ENCODE data around the gene ALOX5.
"Not testable (repeated sequence)": the region's sequence is repeated elsewhere in the genome, so short reads cannot be mapped to it uniquely, and the experiment has no call there.

ALOX5 gene

DNA sequence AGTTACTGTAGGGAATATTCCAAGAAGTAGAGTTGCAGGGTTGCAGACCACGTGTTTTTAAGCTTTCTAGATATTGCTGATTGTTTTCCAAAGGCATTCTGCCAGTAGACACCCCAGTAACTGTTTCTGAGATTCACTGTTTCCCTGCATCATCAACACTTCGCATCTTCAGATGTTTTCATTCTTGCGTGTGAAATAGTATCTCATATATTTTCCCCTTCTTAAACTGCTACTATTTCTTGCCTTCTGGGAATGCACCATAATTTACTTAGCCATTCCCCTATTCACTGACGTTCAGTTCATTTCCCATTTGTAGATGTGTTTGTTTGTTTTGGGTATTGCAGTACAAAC is 30.7 kb downstream of the ALOX5 start:
- DNase-seq (ENCODE audit: low read depth) = no peak

- no peak for DNase-seq (ENCODE audit: low read depth)
Observed at GRCh38 chr10:45407542-45407941, 33.5 kb downstream of the ALOX5 start.

- no peak for DNase-seq (ENCODE audit: low read depth)
Observed at GRCh38 chr10:45408421-45409319, 34.7 kb downstream of the ALOX5 start.

- DNase-seq (ENCODE audit: low read depth) = not testable (repeated sequence)
Observed at GRCh38 chr10:45409347-45409746, 35.3 kb downstream of the ALOX5 start.

DNA sequence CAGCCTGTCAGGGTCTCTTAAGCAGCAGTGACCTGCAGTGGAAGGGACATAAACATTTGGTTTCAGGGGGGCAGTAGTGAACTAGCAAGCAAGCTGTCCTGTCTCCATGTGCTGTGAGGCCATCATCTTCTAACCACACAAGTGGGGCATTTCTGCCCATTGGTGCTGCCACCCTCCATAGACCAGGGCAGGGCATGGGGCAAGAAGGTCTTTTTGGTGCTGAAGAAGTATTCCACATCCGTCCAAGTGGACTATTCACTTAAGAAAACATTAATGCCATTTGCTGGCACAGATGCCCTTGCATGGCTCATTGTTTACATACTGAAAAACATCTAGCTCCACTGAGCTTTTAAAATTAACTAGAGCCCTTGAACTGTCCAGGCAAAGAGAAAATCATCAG is 35.8 kb downstream of the ALOX5 start:
- no peak for DNase-seq (ENCODE audit: low read depth)

- DNase-seq (ENCODE audit: low read depth) = no peak
Observed at GRCh38 chr10:45410489-45410806, 36.4 kb downstream of the ALOX5 start.

GRCh38 chr10:45410807-45411606 is 37.0 kb downstream of the ALOX5 start:
- DNase-seq (ENCODE audit: low read depth) = no peak

DNA sequence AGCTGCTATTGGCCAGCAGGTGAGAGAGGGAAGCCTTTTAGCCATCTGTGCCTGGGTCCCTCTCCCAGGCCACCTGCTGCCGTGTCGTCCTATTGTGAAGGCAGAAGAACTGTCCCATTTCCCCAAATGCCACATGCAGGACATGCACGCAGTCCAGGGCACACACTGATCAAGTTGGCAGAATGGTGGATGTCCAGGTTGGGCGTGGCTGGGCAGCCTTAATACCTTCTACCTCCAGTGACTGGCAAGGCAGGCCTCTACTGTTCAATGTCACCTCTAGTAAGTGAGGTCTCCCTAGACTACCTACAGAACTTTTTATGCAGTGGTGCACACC is 37.6 kb downstream of the ALOX5 start:
- DNase-seq (ENCODE audit: low read depth) = no peak

DNA sequence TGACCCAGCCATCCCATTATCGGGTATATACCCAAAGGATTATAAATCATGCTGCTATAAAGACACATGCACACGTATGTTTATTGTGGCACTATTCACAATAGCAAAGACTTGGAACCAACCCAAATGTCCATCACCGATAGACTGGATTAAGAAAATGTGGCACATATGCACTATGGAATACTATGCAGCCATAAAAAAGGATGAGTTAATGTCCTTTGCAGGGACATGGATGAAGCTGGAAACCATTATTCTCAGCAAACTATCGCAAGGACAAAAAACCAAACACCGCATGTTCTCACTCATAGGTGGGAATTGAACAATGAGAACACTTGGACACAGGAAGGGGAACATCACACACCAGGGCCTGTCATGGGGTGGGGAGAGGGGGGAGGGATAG is 41.0 kb downstream of the ALOX5 start:
- not testable (repeated sequence) for DNase-seq (ENCODE audit: low read depth)

DNA sequence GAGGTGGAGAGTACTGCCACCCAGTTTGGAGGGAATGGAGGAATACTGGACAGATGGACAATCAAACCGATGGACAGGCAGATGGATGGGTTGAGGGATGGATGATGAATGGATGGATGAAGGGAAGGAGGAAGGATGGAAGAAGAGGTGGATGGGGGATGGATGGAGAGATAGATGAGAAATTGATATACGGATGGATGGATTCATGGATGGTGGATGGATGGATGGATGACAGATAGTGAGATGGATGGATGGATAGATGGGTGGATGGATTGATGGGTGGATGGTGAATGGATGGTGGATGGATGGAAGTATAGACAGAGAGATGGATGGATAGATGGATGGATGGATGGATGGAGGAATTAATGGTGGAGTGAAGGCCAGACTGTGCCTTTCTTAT is 42.6 kb downstream of the ALOX5 start:
- DNase-seq (ENCODE audit: low read depth) = no peak

DNA sequence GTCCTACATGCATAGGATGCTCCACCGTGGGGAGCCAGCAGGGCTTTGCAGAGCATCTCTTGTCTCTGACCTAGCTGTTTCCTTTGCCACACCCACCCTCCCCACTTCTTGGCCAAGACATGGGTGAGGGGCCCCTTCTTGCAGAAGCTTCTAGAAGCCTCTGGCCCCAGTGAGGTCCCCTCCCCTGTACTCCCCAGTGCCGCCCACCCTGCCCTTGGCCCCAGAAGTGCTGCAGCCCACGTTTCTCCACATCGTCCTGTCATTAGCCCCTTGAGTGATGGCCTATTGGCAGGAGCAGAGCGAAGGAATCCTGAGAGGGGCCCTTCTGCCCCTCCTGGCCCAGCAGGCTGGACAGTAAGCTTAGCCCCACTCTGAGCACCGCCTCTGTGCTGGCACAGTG is 43.7 kb downstream of the ALOX5 start:
- DNase-seq (ENCODE audit: low read depth) = no peak

DNA sequence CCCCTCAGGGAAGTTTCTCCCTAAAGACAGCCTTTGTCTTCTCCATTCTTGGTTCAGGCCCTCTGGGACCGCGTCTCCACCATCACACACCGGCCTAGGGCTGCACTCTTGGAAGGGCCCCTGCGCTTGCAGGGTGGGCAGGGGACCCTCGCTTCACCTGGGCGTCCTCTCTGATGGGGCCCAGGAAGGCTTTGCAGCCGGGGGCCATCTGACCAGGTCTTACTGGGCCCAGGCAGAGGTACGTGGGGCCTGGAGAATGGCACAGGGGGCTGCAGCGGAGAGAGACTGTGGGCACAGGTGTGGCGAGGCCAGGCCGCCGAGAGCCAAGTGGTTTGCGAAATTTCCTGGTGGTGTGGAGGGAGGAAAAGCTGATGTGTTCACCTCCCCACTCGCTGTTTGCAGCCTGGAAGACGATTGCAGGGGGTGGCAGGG is 44.4 kb downstream of the ALOX5 start:
- no peak for DNase-seq (ENCODE audit: low read depth)

DNA sequence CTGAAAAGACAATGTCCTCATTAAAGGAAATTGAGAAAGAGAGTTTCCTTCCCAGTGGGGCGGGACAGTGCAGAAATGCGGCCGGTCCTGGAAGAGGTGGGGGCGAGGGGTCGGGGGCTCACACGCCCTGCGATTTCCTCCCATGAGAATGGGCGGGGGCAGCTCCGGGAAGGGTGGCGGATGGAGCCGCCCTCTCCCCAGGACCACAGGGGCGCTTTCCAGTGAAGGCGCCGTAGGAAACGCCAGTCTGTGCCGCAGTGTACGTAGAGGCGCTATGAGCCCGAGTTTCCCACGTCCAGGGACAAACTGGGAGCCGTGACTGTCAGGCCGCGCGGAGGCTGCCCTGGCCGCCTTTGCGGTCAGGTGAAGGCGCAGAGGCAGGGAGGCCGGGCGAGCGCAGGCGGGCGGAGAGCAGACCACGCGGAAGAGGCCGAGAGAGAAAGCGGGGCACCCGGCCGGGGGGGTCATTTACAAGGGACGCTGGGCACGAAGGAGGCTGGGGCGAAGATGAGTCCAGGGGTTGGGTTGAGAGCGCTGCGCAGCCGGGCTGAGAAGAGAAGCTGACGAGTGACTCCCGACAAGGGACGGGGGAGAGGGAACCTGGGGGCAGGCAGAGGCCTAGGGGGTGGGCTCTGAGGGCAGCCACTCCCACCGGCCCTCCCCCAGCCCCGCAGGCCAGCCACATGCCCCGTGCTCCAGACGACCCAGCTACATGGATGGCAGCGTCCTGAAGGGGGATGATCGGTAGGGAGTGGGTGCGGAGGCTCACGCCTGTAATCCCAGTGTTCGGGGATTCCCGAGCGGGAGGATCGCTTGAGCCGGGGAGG is 45.0 kb downstream of the ALOX5 start:
- peak; percentile 29 for DNase-seq (ENCODE audit: low read depth)

GRCh38 chr10:45419676-45420025 is 45.6 kb downstream of the ALOX5 start:
- DNase-seq (ENCODE audit: low read depth) = no peak

DNA sequence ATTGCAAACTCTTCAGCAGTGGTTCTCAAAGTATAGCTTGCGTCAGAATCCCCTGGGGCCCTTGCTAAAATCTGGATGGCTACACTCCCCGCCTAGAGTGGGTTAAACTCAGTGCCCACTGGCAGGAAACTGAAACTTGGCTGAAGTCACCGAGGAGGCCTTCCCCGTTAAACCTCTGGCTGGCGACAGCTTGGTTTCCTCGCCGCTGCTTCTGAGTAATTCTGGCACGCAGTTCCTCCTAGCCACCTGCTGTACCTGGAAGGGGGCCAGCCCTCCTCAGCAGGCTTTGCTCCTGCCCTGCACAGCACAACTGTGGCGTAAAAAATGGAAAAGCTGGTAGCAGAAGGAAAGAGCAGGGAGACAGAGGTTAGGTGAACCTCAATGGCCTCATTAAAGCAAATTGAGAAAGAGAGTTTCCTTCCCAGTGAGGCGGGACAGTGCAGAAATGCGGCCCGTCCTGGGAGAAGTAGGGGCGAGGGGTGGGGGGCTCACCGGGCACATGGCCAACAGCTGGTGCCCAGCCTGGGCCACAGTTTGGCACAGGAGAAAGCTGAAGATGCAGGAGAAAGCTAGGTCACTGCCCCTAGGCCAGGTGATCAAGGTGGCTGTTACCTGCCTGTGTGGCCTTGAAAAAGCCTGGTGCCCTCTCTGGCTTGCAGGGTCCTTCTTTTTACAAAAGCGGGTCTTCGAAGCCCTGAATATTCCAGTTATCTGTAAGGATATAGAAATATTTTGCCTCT is 46.6 kb downstream of the ALOX5 start:
- DNase-seq (ENCODE audit: low read depth) = no peak

DNA sequence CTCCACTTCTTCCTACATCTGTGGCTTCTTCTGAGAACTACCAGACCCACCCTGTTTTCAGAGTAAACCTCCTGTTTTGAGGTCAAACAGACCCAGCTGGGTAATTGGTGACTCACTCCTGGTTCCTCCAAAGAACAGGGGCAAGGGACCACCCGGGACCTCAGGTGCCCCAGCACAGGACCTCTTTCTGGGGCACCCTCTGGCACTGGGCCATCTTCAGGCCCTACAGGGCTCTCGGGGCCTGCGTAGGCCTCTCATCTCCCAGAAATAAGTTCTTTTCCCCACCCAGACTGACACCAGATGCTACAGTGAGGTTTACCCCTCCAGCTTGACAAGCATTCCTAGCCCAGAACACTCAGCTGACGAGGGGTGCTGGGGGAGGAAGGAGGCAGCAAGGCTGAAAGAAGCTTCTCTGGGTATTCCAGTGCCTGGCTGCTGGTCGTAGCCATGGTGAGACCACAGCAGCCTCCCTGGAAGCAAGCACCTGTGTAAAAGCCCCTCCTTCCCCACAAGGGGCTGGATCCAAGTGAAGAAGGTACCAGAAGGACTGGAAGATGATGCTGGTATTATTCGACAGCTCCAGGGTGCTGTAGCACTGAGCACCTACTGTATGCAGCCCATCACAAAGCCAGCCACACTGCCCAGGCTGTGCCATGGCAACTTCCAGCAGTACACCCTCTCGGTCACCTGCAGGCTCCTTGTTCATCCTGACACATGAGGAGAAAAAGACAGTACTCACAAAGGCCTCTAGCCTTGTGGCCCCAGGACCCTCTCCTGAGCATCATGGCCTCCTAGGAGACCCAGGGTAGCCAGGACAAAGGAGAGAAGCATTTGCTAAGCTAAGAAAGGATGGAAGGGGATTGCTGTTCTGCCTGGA is 47.4 kb downstream of the ALOX5 start:
- DNase-seq (ENCODE audit: low read depth) = peak; percentile 29

GRCh38 chr10:45422207-45422865 is 48.3 kb downstream of the ALOX5 start:
- no peak for DNase-seq (ENCODE audit: low read depth)

DNA sequence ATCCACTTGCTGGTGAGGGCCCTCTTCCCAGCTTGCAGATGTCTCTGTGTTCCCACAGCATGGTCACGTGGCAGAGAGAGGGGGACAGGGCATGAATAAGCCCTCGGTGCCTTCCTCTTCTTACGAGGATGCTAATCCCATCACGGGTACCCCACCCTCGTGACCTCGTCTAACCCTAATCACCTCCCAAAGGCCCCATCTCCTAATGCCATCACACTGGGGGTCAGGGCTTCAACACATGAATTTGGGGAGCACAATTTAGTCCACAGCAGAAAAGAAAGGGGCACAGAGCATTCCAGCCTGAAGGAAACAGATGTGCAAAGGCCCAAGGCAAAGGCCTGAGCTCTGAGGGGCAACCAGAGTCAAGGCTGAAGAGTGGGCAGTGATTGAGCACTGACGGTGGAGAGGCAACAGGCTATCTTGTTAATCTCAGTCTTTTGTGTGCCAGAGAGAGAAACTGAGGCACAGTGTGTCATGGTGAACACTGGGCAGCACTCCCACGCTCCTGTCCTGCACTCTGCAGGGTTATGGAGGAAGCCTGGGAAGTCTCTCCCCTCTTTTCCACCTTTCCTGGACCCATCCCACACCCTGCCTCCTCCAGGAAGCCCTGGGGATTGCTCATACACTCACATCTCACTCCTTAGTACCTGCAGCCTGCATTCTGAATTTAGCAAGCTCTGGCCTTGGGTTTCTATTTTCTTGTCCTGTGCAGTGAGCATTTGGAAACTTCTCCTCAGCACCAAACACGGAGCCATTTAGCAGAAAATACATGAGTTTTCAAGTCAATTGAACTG is 49.0 kb downstream of the ALOX5 start:
- no peak for DNase-seq (ENCODE audit: low read depth)

- no peak for DNase-seq (ENCODE audit: low read depth)
Observed at GRCh38 chr10:45423976-45424499, 50.0 kb downstream of the ALOX5 start.
